ENCODE results near the gene HS3ST4.

GRCh38 chr16:25676820-25677219 lies 14.9 kb upstream of the HS3ST4 start:
- no peak for TF ChIP-seq CTCF (IDR thresholded peaks at IDR 0.05; ENCODE audit: borderline replicate concordance, extremely low read depth, low read length, poor library complexity, severe bottlenecking)
- TF ChIP-seq EZH2 (IDR thresholded peaks at IDR 0.05; ENCODE audit: borderline replicate concordance, low read depth, low read length, severe bottlenecking): no peak
